ENCODE measurements around the gene PALLD. TPM values are rescaled to one million over a fixed set of nuclear protein-coding genes. Genes with fewer than 3 reads are reported as not detected.

The PALLD gene
- total RNA-seq, 2 donors from 2014 or later, result 705 to 752 TPM

DNA sequence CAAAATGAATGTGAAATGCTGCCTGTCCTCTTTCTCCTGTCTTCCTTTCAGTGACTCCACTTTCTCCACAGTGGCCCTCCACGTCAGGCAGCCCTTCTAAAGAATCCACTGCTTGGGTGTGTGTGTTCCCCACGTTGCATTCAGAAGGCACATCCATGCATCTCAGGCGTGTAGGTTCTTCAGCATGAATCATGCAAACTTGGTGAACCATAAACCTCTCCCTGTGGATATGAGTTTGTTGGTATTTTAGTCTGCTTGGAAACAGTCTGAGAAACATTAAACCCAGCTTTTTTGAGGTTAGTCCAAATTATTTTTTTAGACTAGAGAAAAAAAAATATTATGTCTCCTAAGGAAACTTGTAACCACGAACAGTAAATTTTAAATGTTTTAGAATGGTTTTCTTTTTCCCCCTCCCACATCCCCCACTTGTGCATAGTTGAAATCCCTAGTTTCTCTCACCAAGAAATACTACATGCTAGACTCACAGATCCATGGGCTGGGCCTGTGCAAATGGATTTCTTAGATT, 261.6 kb downstream of the PALLD start:
- Histone ChIP-seq H3K4me1 (ENCODE audit: control insufficient read depth in 1 of 2, low read depth in 2 of 2) (peaks cover 18 to 34% of the 10 kb centered on the region in 2 donors), H3K27me3 (replicated peaks; ENCODE audit: insufficient read depth) (no peaks in the 10 kb centered on the region), H3K36me3 (no peaks in the 10 kb centered on the region), H3K9me3 (no peaks in the 10 kb centered on the region), H3K27ac (peak overlapping the region; percentile 72), H3K4me3 (no peak overlapping the region)
- DNase-seq (ENCODE audit: low spot score) (no peak), ATAC-seq (ENCODE audit: insufficient number of reproducible peaks, low FRiP score, low read depth) (peak; percentile 46)
- TF ChIP-seq, protein P1, sequence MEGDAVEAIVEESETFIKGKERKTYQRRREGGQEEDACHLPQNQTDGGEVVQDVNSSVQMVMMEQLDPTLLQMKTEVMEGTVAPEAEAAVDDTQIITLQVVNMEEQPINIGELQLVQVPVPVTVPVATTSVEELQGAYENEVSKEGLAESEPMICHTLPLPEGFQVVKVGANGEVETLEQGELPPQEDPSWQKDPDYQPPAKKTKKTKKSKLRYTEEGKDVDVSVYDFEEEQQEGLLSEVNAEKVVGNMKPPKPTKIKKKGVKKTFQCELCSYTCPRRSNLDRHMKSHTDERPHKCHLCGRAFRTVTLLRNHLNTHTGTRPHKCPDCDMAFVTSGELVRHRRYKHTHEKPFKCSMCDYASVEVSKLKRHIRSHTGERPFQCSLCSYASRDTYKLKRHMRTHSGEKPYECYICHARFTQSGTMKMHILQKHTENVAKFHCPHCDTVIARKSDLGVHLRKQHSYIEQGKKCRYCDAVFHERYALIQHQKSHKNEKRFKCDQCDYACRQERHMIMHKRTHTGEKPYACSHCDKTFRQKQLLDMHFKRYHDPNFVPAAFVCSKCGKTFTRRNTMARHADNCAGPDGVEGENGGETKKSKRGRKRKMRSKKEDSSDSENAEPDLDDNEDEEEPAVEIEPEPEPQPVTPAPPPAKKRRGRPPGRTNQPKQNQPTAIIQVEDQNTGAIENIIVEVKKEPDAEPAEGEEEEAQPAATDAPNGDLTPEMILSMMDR (IDR thresholded peaks at IDR 0.05), result no peak

DNA sequence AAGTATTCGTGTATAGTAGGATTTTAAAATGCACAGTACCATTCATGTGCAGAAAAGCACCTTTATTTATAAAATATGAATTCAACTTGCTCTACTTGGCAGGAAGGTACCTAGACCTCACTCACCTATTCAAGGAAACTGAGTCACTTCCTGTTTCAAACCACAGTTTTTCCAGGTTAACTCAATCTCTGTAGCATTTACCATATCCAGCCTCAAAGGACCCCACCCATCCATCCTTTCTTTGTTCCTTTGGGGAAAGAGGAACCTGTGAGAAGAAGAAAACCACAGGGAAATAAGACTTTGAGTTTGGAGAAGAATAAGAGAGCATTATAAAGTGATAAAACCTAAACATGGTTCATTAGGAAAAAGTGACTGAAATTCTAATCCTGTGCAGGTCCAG, 262.5 kb downstream of the PALLD start:
- Histone ChIP-seq H3K36me3 (no peaks in the 10 kb centered on the region), H3K9me3 (no peaks in the 10 kb centered on the region), H3K4me1 (ENCODE audit: control insufficient read depth in 1 of 2, low read depth in 2 of 2) (peaks cover 18 to 34% of the 10 kb centered on the region in 2 donors), H3K27me3 (replicated peaks; ENCODE audit: insufficient read depth) (no peaks in the 10 kb centered on the region), H3K27ac (peak overlapping the region; percentile 29 to 63), H3K4me3 (no peak overlapping the region)
- no peak for DNase-seq (ENCODE audit: low spot score)
- TF ChIP-seq, protein P1 (IDR thresholded peaks at IDR 0.05), result no peak
- ATAC-seq (ENCODE audit: insufficient number of reproducible peaks, low FRiP score, low read depth), result no peak

DNA sequence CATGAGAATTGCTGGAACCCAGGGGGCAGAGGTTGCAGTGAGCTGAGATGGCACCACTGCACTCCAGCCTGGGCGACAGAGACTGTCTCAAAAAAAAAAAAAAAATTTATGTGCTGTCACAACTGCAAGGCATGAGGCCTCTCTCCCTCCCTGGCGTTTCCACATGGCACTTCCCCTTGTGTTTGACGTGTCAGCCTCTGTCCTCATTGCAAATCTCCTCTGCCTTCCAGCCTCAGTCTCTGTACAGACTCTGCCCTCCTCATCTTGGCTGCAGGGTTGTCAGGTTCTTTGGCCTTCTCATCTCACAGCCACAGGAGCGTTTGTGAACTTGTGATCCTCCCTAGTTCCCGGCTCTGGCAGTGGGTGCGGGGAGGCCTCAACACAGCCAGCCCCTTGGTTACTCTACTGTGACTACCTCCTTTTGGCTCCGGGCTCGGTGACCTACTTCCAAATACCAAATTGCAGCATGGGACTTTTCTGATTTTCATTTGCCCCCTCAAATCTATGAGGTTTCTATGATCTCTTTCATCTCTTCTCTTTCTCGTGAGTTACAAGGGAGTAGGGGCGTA, 263.2 kb downstream of the PALLD start:
- H3K27me3 ChIP-seq (replicated peaks; ENCODE audit: insufficient read depth), result no peaks in the 10 kb centered on the region
- peak overlapping the region; percentile 29 to 63 for H3K27ac ChIP-seq
- peaks cover 18 to 39% of the 10 kb centered on the region in 2 donors for H3K4me1 ChIP-seq (ENCODE audit: control insufficient read depth in 1 of 2, low read depth in 2 of 2)
- no peak overlapping the region for H3K4me3 ChIP-seq
- H3K9me3 ChIP-seq, result no peaks in the 10 kb centered on the region
- TF ChIP-seq, protein P1 (IDR thresholded peaks at IDR 0.05), result no peak
- ATAC-seq (ENCODE audit: insufficient number of reproducible peaks, low FRiP score, low read depth), result no peak
- DNase-seq (ENCODE audit: low spot score), result no peak
- H3K36me3 ChIP-seq, result no peaks in the 10 kb centered on the region

DNA sequence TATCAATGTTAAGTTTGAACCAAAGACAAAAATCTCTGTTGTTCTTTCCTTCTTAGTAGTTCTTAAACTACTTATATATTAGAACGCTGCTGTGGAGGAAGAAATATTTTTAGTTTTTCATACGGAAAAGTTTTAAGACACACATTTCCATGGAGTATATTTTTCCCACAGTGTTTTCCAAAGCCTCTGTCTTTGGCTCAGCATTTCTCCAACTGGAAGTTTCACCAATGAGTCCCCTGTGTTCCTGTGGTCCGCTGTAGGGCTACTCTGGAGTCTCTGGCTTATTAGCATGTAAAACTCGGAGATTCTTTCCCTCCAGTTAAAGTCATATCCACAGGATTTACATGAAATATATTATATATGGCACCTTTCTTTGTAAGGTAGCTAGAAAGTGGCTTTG, 264.2 kb downstream of the PALLD start:
- H3K4me1 ChIP-seq (ENCODE audit: control insufficient read depth in 1 of 2, low read depth in 2 of 2), result peaks cover 27 to 49% of the 10 kb centered on the region in 2 donors
- H3K4me3 ChIP-seq, result no peak overlapping the region
- TF ChIP-seq, protein P1 (IDR thresholded peaks at IDR 0.05), result no peak
- no peaks in the 10 kb centered on the region for H3K27me3 ChIP-seq (replicated peaks; ENCODE audit: insufficient read depth)
- H3K9me3 ChIP-seq, result no peaks in the 10 kb centered on the region
- H3K27ac ChIP-seq, result peak overlapping the region in 1 of 2 donors; percentile 8
- no peak for ATAC-seq (ENCODE audit: insufficient number of reproducible peaks, low FRiP score, low read depth)
- no peaks in the 10 kb centered on the region for H3K36me3 ChIP-seq
- DNase-seq (ENCODE audit: low spot score), result no peak

DNA sequence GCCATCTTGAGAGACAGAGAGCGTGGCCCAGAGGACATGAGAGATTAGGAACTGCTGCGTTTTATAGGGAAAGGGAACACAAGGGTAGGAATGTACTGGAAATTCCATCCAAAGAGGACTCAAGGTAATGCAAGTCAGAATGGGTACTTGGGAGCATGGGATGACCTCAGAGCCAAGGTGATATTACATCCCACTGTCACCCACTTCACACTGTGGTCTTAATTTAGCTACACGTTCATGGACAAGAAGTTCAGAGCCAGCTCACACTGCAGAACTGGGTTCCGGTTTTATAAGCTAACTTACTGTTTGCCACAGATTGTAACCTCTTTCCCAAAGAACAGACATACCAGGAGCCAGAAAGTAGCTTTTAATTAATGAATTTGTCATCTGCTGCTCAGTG, 268.5 kb downstream of the PALLD start:
- H3K36me3 ChIP-seq, result no peaks in the 10 kb centered on the region
- ATAC-seq (ENCODE audit: insufficient number of reproducible peaks, low FRiP score, low read depth), result no peak

More for the DNA sequence above, 268.5 kb downstream of the PALLD start:
- Histone ChIP-seq H3K27ac (peak overlapping the region; percentile 88 to 90), H3K27me3 (replicated peaks; ENCODE audit: insufficient read depth) (no peaks in the 10 kb centered on the region), H3K4me3 (no peak overlapping the region), H3K9me3 (no peaks in the 10 kb centered on the region), H3K4me1 (ENCODE audit: control insufficient read depth in 1 of 2, low read depth in 2 of 2) (peaks cover 35 to 57% of the 10 kb centered on the region in 2 donors)
- TF ChIP-seq, protein P1 (IDR thresholded peaks at IDR 0.05), result no peak
- no peak for DNase-seq (ENCODE audit: low spot score)
